ENCODE measurements around the gene SH3BGRL. TPM values are rescaled to one million over a fixed set of nuclear protein-coding genes. Genes with fewer than 3 reads are reported as not detected.

SH3BGRL gene
- total RNA-seq, 1 experiment from 2014 or later: 105 TPM

DNA sequence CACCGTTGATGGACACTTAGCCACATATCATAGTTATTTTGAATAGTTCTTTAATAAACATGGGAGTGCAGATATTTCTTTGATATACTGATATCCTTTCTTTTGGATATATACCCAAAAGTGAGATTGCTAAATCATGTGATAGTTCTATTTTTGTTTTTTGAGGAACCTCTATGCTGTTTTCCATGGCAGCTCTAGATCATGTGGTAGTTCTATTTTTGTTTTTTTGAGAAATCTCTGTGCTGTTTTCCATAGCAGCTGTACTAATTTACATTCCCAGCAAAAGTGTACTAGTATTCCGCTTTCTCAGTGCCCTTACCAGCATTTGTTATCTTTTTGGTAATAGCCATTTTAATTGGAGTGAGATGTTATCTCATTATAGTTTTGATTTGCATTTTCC is 3.6 kb downstream of the SH3BGRL start:
- BruUV-seq (replicated peaks): no TSS peak
- H3K27me3 Mint-ChIP-seq (ENCODE audit: unreplicated experiment): no peaks in the 10 kb centered on the region

DNA sequence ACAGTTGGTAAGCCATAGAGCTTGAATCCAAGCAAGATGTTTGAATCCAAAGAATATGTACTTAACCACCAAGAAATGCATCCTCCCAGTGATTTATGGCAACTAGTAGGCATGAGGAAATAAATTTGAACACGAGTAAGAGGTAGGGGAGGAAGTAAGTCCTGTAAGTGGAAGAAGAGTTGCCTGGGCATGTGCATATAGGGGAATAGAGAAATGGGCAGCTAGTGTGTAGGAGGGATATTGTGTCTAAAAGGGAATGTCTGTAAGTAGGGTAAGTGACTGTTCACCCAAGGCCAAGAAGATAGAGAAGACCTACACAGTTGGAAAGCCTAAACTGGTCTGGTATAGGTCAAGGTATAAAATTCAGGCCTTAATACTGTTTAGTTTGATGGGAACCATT is 4.6 kb downstream of the SH3BGRL start:
- TF ChIP-seq, protein P1, sequence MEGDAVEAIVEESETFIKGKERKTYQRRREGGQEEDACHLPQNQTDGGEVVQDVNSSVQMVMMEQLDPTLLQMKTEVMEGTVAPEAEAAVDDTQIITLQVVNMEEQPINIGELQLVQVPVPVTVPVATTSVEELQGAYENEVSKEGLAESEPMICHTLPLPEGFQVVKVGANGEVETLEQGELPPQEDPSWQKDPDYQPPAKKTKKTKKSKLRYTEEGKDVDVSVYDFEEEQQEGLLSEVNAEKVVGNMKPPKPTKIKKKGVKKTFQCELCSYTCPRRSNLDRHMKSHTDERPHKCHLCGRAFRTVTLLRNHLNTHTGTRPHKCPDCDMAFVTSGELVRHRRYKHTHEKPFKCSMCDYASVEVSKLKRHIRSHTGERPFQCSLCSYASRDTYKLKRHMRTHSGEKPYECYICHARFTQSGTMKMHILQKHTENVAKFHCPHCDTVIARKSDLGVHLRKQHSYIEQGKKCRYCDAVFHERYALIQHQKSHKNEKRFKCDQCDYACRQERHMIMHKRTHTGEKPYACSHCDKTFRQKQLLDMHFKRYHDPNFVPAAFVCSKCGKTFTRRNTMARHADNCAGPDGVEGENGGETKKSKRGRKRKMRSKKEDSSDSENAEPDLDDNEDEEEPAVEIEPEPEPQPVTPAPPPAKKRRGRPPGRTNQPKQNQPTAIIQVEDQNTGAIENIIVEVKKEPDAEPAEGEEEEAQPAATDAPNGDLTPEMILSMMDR (IDR thresholded peaks at IDR 0.05; ENCODE audit: unreplicated experiment): no peak
- Mint-ChIP-seq H3K36me3 (ENCODE audit: insufficient read depth, unreplicated experiment) (peaks cover 17% of the 10 kb centered on the region), H3K4me3 (ENCODE audit: low read depth, unreplicated experiment) (no peak overlapping the region), H3K9me3 (ENCODE audit: low read depth, unreplicated experiment) (no peaks in the 10 kb centered on the region), H3K4me1 (ENCODE audit: low read depth, unreplicated experiment) (peaks cover 22% of the 10 kb centered on the region), H3K27ac (ENCODE audit: unreplicated experiment) (no peak overlapping the region), H3K27me3 (ENCODE audit: unreplicated experiment) (no peaks in the 10 kb centered on the region)
- intact Hi-C loops (cut with micrococcal nuclease; ENCODE audit: unreplicated experiment): no loop called here
- DNase-seq: no peak
- CTCF ChIA-PET: no interaction called here
- no TSS peak for BruUV-seq (replicated peaks)

More for the DNA sequence above, 3.6 kb downstream of the SH3BGRL start:
- CTCF ChIA-PET: no interaction called here
- Mint-ChIP-seq H3K27ac (ENCODE audit: unreplicated experiment) (no peak overlapping the region), H3K36me3 (ENCODE audit: insufficient read depth, unreplicated experiment) (peaks cover 21% of the 10 kb centered on the region), H3K9me3 (ENCODE audit: low read depth, unreplicated experiment) (no peaks in the 10 kb centered on the region), H3K4me1 (ENCODE audit: low read depth, unreplicated experiment) (peaks cover 30% of the 10 kb centered on the region), H3K4me3 (ENCODE audit: low read depth, unreplicated experiment) (no peak overlapping the region)
- intact Hi-C loops (cut with micrococcal nuclease; ENCODE audit: unreplicated experiment): no loop called here
- no peak for DNase-seq
- TF ChIP-seq, protein P1 (IDR thresholded peaks at IDR 0.05; ENCODE audit: unreplicated experiment): no peak

DNA sequence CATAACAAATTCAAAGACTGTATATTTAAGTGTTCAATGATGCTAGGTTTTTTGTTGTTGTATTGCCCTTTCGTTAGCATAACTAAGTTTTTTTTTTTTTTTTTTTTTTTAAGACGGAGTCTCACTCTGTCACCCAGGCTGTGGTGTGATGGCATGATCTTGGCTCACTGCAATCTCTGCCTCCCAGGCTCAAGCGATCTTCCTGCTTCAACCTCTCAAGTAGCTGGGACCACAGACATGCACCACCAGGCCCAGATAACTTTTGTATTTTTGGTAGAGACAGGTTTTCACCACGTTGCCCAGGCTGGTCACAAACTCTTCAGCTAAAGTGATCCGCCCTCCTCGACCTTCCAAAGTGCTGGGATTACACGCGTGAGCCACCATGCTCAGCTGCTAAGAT is 7.0 kb downstream of the SH3BGRL start:
- Mint-ChIP-seq H3K4me1 (ENCODE audit: low read depth, unreplicated experiment) (peaks cover 22% of the 10 kb centered on the region), H3K27ac (ENCODE audit: unreplicated experiment) (no peak overlapping the region), H3K36me3 (ENCODE audit: insufficient read depth, unreplicated experiment) (no peaks in the 10 kb centered on the region), H3K4me3 (ENCODE audit: low read depth, unreplicated experiment) (no peak overlapping the region), H3K9me3 (ENCODE audit: low read depth, unreplicated experiment) (peaks cover 2% of the 10 kb centered on the region), H3K27me3 (ENCODE audit: unreplicated experiment) (no peaks in the 10 kb centered on the region)
- TF ChIP-seq, protein P1 (IDR thresholded peaks at IDR 0.05; ENCODE audit: unreplicated experiment): no peak
- BruUV-seq (replicated peaks): no TSS peak
- intact Hi-C loops (cut with micrococcal nuclease; ENCODE audit: unreplicated experiment): no loop called here
- CTCF ChIA-PET: no interaction called here
- no peak for DNase-seq

DNA sequence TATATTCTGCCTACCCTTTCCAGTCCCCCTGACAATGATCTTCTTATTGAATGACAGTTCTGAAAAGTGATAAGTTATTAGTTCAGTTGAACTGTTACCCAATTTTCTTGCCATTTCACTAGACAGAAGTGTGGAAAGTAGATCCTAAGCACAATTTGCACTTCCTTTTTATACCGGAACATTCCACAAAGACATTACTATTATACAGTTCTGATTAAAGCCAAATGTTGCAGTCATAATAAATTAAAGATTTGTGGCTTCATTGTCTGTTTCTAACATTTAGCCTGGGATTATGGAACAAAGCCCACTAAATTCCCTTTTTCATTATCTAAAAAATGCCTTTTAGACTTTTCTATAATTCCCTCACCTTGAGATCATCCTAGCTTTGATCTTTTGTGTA is 13.8 kb downstream of the SH3BGRL start:
- TF ChIP-seq, protein P1 (IDR thresholded peaks at IDR 0.05; ENCODE audit: unreplicated experiment): no peak
- Mint-ChIP-seq H3K27me3 (ENCODE audit: unreplicated experiment) (no peaks in the 10 kb centered on the region), H3K9me3 (ENCODE audit: low read depth, unreplicated experiment) (peaks cover 2% of the 10 kb centered on the region), H3K36me3 (ENCODE audit: insufficient read depth, unreplicated experiment) (no peaks in the 10 kb centered on the region), H3K27ac (ENCODE audit: unreplicated experiment) (no peak overlapping the region), H3K4me1 (ENCODE audit: low read depth, unreplicated experiment) (no peaks in the 10 kb centered on the region), H3K4me3 (ENCODE audit: low read depth, unreplicated experiment) (no peak overlapping the region)
- BruUV-seq (replicated peaks): no TSS peak
- intact Hi-C loops (cut with micrococcal nuclease; ENCODE audit: unreplicated experiment): no loop called here
- DNase-seq: no peak
- CTCF ChIA-PET: no interaction called here

Measured in Calu3 (cell line).